ENCODE data around the gene MPL.

DNA sequence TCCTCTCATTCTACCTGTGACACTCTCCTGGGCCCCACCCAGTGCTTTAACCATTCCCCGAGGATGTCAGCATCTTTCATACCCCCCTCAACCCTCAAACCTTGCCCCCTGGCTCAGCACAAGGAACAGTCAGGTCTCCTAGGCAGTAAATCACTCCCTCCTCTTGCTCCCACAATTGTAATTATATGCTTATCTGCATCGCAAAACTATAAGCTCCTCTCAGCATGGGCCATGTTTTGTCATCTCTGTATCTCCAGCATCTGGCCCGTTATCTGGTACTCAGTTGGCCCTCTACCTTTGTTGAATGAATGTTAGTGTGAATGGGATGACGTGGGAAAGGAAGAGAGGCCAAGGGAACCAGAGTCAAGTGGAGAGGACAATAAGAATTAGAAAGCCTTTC is 32.9 kb downstream of the MPL start:
- TF ChIP-seq POLR2A (IDR thresholded peaks at IDR 0.05; ENCODE audit: insufficient read depth in 1 of 2, low read depth in 2 of 2, low read length in 2 of 2): no peak
- no peak for TF ChIP-seq PTBP1 (IDR thresholded peaks at IDR 0.05; ENCODE audit: low read depth, low read length, poor library complexity, severe bottlenecking)
- no peak for TF ChIP-seq ZFAT (CRISPR knock-in tag; conservative IDR thresholded peaks at IDR 0.05)
- TF ChIP-seq NFIC (IDR thresholded peaks at IDR 0.05; ENCODE audit: low read length): no peak
- TF ChIP-seq, protein P1, sequence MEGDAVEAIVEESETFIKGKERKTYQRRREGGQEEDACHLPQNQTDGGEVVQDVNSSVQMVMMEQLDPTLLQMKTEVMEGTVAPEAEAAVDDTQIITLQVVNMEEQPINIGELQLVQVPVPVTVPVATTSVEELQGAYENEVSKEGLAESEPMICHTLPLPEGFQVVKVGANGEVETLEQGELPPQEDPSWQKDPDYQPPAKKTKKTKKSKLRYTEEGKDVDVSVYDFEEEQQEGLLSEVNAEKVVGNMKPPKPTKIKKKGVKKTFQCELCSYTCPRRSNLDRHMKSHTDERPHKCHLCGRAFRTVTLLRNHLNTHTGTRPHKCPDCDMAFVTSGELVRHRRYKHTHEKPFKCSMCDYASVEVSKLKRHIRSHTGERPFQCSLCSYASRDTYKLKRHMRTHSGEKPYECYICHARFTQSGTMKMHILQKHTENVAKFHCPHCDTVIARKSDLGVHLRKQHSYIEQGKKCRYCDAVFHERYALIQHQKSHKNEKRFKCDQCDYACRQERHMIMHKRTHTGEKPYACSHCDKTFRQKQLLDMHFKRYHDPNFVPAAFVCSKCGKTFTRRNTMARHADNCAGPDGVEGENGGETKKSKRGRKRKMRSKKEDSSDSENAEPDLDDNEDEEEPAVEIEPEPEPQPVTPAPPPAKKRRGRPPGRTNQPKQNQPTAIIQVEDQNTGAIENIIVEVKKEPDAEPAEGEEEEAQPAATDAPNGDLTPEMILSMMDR (CRISPR knock-in tag; IDR thresholded peaks at IDR 0.05): no peak
- TF ChIP-seq, protein P2, sequence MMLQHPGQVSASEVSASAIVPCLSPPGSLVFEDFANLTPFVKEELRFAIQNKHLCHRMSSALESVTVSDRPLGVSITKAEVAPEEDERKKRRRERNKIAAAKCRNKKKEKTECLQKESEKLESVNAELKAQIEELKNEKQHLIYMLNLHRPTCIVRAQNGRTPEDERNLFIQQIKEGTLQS (CRISPR knock-in tag; IDR thresholded peaks at IDR 0.05): no peak
- no peak for TF ChIP-seq TP53 (CRISPR knock-in tag; conservative IDR thresholded peaks at IDR 0.05)
- TF ChIP-seq RAD21 (CRISPR knock-in tag; IDR thresholded peaks at IDR 0.05): no peak
- TF ChIP-seq ZNF24 (IDR thresholded peaks at IDR 0.05): no peak
- TF ChIP-seq SIN3A (IDR thresholded peaks at IDR 0.05; ENCODE audit: borderline replicate concordance, low read depth, low read length): no peak
- no peak for TF ChIP-seq ZNF460 (CRISPR knock-in tag; IDR thresholded peaks at IDR 0.05; ENCODE audit: borderline replicate concordance)
- no peak for TF ChIP-seq MZF1 (CRISPR knock-in tag; IDR thresholded peaks at IDR 0.05; ENCODE audit: borderline replicate concordance)
- no peak for TF ChIP-seq PCBP1 (IDR thresholded peaks at IDR 0.05; ENCODE audit: borderline replicate concordance, low read depth, low read length)

All from HepG2 (cell line).